Measurements from ENCODE around the gene KLF3. TPM values are rescaled to one million over a fixed set of nuclear protein-coding genes. Genes with fewer than 3 reads are reported as not detected.
"Not testable (repeated sequence)": the region's sequence is repeated elsewhere in the genome, so short reads cannot be mapped to it uniquely, and the experiment has no call there.

KLF3 gene
- 16.8 TPM for polyA plus RNA-seq (2013, experiment 1 of 2)
- 23.5 TPM for polyA plus RNA-seq (2013, experiment 2 of 2)

DNA sequence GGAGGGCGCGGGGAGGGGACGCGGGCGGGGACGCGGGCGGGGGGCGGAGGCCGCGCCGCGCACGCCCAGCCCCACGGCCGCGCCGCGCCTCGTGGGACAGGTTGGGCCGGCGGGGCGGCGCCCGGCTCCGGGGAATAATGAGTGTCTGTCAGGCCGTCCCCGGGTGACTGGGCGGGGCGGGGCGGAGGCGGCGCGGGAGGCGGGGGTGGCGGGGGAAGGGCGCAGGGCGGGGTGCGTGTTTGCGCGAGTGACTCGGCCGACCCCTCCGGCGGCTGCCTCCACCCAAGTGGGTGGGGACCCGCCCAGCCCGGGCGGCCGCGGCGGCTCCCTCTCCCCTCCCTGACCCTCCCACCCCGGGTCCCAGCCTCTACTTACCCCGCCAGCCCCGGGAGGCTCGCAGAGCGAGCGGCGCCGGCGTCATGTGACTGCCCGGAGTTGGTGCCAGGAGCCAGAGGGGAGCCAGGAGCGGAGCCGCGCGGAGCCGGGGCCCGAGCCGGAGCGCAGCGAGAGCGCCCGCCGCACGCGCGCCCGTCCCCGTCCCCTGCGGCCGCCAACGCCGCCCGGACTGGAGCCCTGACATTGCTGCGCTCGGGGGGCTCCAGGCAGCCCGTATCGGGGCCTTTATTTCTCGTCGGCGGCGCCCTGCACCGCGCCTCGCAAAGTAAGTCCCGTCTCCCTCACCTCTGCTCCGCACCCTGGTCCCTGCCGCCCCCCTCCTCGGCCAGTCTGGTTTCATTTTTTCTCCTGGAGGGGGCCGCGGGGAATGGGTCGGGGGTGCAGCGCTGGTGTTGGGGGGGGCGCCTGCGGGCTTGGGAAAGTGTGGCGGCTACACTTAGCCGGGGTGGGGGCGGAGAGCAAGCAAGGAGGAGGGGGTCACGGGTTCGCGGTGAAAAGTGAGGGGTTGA is at the start of gene KLF3:
TSS of gene KLF3 (plus strand) at position 399 of the 905 bp plus-strand sequence. CDS start 16,427 bp downstream, outside the sequence.
- peak within 1 kb of the TSS; percentile 84 for H3K9ac ChIP-seq (ENCODE audit: low read depth, low read length)
- no peaks in the 10 kb centered on the region for H3K36me3 ChIP-seq (ENCODE audit: insufficient read depth, low read length)
- under 1% methylated on average over 110 of the region's 110 CpGs for WGBS
- peak within 1 kb of the TSS; percentile 85 for H3K4me3 ChIP-seq (ENCODE audit: low read length)
- peaks cover 41% of the 10 kb centered on the region for H3K4me1 ChIP-seq (ENCODE audit: insufficient read depth, low read length)
- H3K27me3 ChIP-seq (ENCODE audit: insufficient read depth, low read length), result peaks cover 23% of the 10 kb centered on the region
- H3K9me3 ChIP-seq (ENCODE audit: insufficient read depth, low read depth, low read length), result no peaks in the 10 kb centered on the region
- peak within 1 kb of the TSS; percentile 92 for H3K27ac ChIP-seq (ENCODE audit: low read depth, low read length)

DNA sequence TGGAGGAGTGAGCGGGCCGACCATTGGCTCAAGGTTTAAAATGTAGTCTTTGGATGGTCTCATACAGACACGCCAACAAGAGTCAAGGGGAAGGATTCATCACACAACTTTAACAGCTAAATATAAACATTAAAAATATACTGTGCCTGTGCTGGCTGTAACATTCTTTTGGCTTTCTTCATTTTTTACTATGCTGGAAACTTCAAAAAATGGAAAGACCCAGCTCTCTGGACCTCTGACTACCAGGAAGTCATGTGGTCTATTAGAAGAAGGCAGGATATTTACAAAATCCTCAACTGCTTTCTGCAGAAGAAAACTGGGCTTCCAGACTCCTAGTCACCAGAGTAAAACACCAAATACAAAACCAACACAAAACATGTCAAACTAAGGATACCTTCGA is 49.8 kb upstream of the KLF3 start:
- H3K9ac ChIP-seq (ENCODE audit: low read depth, low read length), result no peak overlapping the region
- WGBS, result 95% methylated on average over 4 of the region's 4 CpGs

DNA sequence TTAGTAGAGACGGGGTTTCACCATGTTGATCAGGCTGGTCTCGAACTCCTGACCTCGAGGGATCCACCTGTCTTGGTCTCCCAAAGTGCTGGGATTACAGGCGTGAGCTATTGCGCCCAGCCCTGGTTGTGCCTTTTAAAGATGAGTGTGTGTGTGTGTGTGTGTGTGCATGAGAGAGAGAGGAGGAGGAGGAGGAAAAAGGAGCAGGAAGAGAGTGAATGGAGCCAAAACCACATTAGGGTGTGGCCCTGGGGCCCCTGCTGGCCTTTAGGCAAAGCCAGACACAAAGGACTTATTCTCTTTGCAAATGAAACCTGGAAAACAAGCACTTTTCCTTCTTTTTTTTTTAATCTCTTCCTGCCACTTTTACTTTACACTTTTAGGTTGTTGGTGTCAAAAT is 48.2 kb upstream of the KLF3 start:
- Histone ChIP-seq H3K9me3 (ENCODE audit: insufficient read depth, low read depth, low read length) (no peaks in the 10 kb centered on the region), H3K4me3 (ENCODE audit: low read length) (no peak overlapping the region), H3K9ac (ENCODE audit: low read depth, low read length) (no peak overlapping the region), H3K27me3 (ENCODE audit: insufficient read depth, low read length) (no peaks in the 10 kb centered on the region), H3K27ac (ENCODE audit: low read depth, low read length) (no peak overlapping the region), H3K36me3 (ENCODE audit: insufficient read depth, low read length) (no peaks in the 10 kb centered on the region), H3K4me1 (ENCODE audit: insufficient read depth, low read length) (peaks cover 3% of the 10 kb centered on the region)
- 95% methylated on average over 5 of the region's 5 CpGs for WGBS

More for the DNA sequence above, 49.8 kb upstream of the KLF3 start:
- H3K36me3 ChIP-seq (ENCODE audit: insufficient read depth, low read length), result no peaks in the 10 kb centered on the region
- no peak overlapping the region for H3K27ac ChIP-seq (ENCODE audit: low read depth, low read length)
- no peaks in the 10 kb centered on the region for H3K9me3 ChIP-seq (ENCODE audit: insufficient read depth, low read depth, low read length)
- peaks cover 4% of the 10 kb centered on the region for H3K4me1 ChIP-seq (ENCODE audit: insufficient read depth, low read length)
- H3K4me3 ChIP-seq (ENCODE audit: low read length), result no peak overlapping the region
- H3K27me3 ChIP-seq (ENCODE audit: insufficient read depth, low read length), result no peaks in the 10 kb centered on the region

DNA sequence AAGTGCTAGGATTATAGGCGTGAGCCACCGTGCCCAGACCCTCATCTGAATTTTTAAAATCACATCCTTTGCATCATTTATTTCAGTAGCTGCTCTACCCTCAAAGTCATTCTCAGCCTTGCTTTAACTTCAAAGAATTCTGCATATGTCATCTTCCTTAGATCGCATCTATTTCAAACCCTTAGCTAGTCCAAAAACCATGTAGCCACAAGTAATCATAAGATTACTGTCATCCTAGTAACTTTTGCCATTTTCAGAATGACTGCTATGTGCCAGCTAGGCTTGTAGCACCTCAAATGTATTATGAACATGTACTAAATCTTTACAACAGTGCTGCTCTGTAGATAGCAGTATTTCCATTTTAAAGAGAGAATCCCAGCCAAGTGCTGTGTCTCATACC is 45.5 kb upstream of the KLF3 start:
- H3K4me1 ChIP-seq (ENCODE audit: insufficient read depth, low read length), result no peaks in the 10 kb centered on the region
- no peak overlapping the region for H3K27ac ChIP-seq (ENCODE audit: low read depth, low read length)
- 93% methylated on average over 3 of the region's 3 CpGs for WGBS

DNA sequence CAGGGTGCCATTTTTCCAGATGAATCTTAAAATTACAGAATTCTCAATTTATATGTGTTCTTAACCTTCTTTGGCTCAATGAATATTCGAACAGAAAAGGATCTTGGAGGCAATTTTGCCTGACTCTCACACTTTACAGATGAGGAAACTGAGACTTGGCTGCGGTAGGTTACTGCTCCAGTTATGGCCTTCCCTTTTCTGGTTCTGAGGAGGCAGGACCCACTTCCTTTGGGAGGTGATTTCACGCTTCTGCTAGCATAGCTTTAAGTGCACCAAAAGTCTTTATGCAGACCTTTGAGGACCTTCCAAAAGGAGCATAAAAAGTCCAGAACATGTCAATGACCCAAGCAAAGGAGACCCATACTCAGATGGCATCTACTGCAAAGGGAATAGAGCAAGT is 44.7 kb upstream of the KLF3 start:
- Histone ChIP-seq H3K27me3 (ENCODE audit: insufficient read depth, low read length) (no peaks in the 10 kb centered on the region), H3K9ac (ENCODE audit: low read depth, low read length) (no peak overlapping the region), H3K36me3 (ENCODE audit: insufficient read depth, low read length) (no peaks in the 10 kb centered on the region), H3K4me1 (ENCODE audit: insufficient read depth, low read length) (no peaks in the 10 kb centered on the region), H3K9me3 (ENCODE audit: insufficient read depth, low read depth, low read length) (no peaks in the 10 kb centered on the region), H3K4me3 (ENCODE audit: low read length) (no peak overlapping the region), H3K27ac (ENCODE audit: low read depth, low read length) (no peak overlapping the region)
- 96% methylated on average over 3 of the region's 3 CpGs for WGBS

More for the DNA sequence above, 45.5 kb upstream of the KLF3 start:
- no peak overlapping the region for H3K9ac ChIP-seq (ENCODE audit: low read depth, low read length)
- no peaks in the 10 kb centered on the region for H3K36me3 ChIP-seq (ENCODE audit: insufficient read depth, low read length)
- H3K4me3 ChIP-seq (ENCODE audit: low read length), result no peak overlapping the region
- H3K27me3 ChIP-seq (ENCODE audit: insufficient read depth, low read length), result no peaks in the 10 kb centered on the region
- H3K9me3 ChIP-seq (ENCODE audit: insufficient read depth, low read depth, low read length), result no peaks in the 10 kb centered on the region

DNA sequence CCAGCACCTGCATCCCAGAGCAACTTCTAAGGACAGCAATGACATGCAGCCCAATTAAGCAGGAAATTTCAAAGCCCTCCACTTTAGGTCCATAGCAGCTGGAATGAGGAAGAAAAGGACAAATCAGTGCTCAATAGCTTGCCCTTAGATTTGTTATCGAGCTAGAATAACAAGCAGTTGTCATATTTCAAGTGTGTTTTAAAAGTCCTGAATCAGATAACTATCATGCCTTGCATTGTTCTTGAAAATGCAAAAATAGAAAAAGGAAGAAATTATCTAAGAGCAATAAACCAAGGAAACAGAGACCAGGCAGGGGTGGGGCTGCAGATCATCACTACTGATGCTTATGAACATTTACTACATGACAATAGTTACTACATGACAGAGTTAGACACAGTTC is 43.9 kb upstream of the KLF3 start:
- Histone ChIP-seq H3K36me3 (ENCODE audit: insufficient read depth, low read length) (no peaks in the 10 kb centered on the region), H3K4me3 (ENCODE audit: low read length) (no peak overlapping the region), H3K4me1 (ENCODE audit: insufficient read depth, low read length) (no peaks in the 10 kb centered on the region), H3K27me3 (ENCODE audit: insufficient read depth, low read length) (no peaks in the 10 kb centered on the region), H3K9me3 (ENCODE audit: insufficient read depth, low read depth, low read length) (no peaks in the 10 kb centered on the region), H3K27ac (ENCODE audit: low read depth, low read length) (no peak overlapping the region), H3K9ac (ENCODE audit: low read depth, low read length) (no peak overlapping the region)
- 96% methylated on average over 1 of the region's 1 CpG for WGBS

DNA sequence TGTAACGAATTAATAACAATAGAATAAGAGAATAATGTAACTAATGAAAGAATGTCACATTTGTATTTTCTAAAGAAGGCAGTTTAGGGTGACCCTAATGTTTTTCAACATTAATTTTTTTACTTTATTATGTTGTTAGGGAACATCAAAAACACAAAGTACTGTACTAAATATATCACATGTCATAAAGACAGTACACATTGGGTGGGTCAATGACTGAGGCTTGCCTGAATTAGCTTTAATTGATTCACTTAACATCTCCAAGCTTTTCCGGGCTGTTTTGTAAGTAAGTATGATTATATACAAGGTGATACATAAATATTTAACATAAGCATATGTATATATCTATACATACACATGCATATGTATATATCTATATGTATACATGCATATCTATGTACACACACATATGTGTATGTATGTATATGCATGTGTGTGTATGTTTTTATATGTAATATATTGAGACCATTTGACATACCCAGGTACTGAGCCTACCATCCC is 43.4 kb upstream of the KLF3 start:
- WGBS, result no CpG with 5 or more reads among the region's 2 CpGs
- Histone ChIP-seq H3K4me1 (ENCODE audit: insufficient read depth, low read length) (no peaks in the 10 kb centered on the region), H3K27me3 (ENCODE audit: insufficient read depth, low read length) (no peaks in the 10 kb centered on the region), H3K4me3 (ENCODE audit: low read length) (no peak overlapping the region), H3K27ac (ENCODE audit: low read depth, low read length) (no peak overlapping the region), H3K9ac (ENCODE audit: low read depth, low read length) (no peak overlapping the region), H3K9me3 (ENCODE audit: insufficient read depth, low read depth, low read length) (no peaks in the 10 kb centered on the region), H3K36me3 (ENCODE audit: insufficient read depth, low read length) (no peaks in the 10 kb centered on the region)

DNA sequence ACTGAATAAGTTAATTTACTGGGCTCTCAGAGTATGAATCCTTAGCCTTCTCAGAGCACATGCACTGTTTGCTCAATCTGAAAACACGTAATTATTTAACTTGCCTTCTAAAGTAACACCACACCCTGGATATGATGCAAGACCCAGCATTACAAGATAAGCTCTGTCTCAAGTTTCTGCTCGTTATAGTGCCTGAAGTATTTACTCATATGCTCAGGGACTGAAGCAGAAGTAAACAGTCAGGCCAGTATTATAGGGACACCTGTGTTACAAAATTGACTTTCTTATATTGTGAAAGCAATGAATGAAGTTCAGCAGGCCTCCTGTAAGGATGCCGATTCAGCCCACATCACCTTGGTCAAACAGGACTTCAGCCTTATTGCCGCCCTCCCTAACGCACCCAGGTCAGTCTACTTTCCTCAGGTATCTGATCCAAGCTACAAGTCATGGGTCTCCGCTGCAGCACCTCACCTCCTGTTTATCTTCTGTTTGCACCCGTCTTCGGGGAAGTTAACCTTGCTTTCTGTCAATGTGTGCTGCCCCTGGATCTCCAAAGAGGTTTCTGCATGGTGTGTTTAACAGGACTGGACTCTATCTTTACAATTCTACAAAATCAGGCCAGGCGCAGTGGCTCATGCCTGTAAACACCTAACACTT is 42.8 kb upstream of the KLF3 start:
- H3K9me3 ChIP-seq (ENCODE audit: insufficient read depth, low read depth, low read length), result no peaks in the 10 kb centered on the region
- H3K4me3 ChIP-seq (ENCODE audit: low read length), result no peak overlapping the region
- no peaks in the 10 kb centered on the region for H3K4me1 ChIP-seq (ENCODE audit: insufficient read depth, low read length)
- no peaks in the 10 kb centered on the region for H3K27me3 ChIP-seq (ENCODE audit: insufficient read depth, low read length)
- no peak overlapping the region for H3K9ac ChIP-seq (ENCODE audit: low read depth, low read length)
- H3K27ac ChIP-seq (ENCODE audit: low read depth, low read length), result no peak overlapping the region
- H3K36me3 ChIP-seq (ENCODE audit: insufficient read depth, low read length), result no peaks in the 10 kb centered on the region
- 91% methylated on average over 9 of the region's 9 CpGs for WGBS

DNA sequence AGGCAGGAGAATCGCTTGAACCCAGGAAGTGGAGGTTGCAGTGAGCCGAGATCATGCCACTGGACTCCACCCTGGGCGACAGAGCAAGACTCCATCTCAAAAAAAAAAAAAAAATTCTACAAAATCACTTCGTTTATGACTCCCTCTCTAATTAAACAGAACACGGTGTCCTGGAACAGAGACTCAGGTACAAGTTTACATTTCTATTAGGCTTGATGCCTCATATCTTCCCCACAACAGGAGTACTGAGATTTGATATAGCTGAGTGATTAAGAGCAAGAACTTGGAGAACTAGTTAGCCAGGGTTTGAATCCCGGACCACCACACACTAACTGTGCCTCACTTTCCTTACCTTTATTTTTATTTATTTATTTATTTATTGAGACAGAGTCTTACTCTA is 42.2 kb upstream of the KLF3 start:
- Histone ChIP-seq H3K27me3 (ENCODE audit: insufficient read depth, low read length) (no peaks in the 10 kb centered on the region), H3K36me3 (ENCODE audit: insufficient read depth, low read length) (no peaks in the 10 kb centered on the region), H3K4me1 (ENCODE audit: insufficient read depth, low read length) (no peaks in the 10 kb centered on the region), H3K9me3 (ENCODE audit: insufficient read depth, low read depth, low read length) (no peaks in the 10 kb centered on the region), H3K27ac (ENCODE audit: low read depth, low read length) (no peak overlapping the region), H3K9ac (ENCODE audit: low read depth, low read length) (no peak overlapping the region), H3K4me3 (ENCODE audit: low read length) (no peak overlapping the region)
- WGBS, result 99% methylated on average over 5 of the region's 6 CpGs

DNA sequence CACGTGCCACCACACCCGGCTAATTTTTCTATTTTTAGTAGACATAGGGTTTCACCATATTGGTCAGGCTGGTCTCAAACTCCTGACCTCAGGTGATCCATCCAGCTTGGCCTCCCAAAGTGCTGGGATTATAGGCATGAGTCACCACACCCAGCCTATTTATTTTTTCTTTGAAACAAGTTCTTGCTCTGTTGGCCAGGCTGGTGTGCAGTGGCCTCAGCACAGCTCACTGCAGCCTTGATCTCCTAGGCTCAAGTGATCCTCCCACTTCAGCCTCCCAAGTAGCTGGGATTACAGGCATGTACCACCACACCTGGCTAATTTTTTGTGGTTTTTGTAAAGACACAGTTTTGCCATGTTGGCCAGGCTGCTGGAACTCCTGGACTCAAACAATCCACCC is 41.7 kb upstream of the KLF3 start:
- not testable (repeated sequence) for H3K9ac ChIP-seq (ENCODE audit: low read depth, low read length); H3K36me3 ChIP-seq (ENCODE audit: insufficient read depth, low read length); H3K27me3 ChIP-seq (ENCODE audit: insufficient read depth, low read length); H3K9me3 ChIP-seq (ENCODE audit: insufficient read depth, low read depth, low read length); H3K4me3 ChIP-seq (ENCODE audit: low read length); H3K27ac ChIP-seq (ENCODE audit: low read depth, low read length); H3K4me1 ChIP-seq (ENCODE audit: insufficient read depth, low read length)
- 93% methylated on average over 2 of the region's 2 CpGs for WGBS

DNA sequence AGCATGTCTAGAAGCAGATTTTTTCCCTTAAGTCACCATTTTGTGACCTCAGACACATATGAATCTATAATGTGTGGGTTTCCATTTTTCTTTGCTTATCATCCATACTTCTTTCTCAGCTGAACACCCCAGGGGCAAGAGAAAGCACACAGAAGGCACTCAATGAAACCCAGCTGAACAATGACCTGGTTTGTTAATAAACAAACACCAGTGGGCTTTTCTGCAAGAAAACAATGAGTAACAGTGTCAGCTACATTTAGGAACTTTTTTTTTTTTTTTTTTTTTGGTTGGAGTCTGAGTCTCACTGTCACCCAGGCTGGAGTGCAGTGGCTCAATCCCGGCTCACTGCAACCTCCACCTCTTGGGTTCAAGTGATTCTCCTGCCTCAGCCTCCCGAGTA is 40.7 kb upstream of the KLF3 start:
- WGBS, result 83% methylated on average over 2 of the region's 2 CpGs
- H3K27ac ChIP-seq (ENCODE audit: low read depth, low read length), result no peak overlapping the region
- H3K36me3 ChIP-seq (ENCODE audit: insufficient read depth, low read length), result no peaks in the 10 kb centered on the region
- no peaks in the 10 kb centered on the region for H3K4me1 ChIP-seq (ENCODE audit: insufficient read depth, low read length)
- H3K27me3 ChIP-seq (ENCODE audit: insufficient read depth, low read length), result no peaks in the 10 kb centered on the region
- H3K4me3 ChIP-seq (ENCODE audit: low read length), result no peak overlapping the region
- no peak overlapping the region for H3K9ac ChIP-seq (ENCODE audit: low read depth, low read length)
- H3K9me3 ChIP-seq (ENCODE audit: insufficient read depth, low read depth, low read length), result no peaks in the 10 kb centered on the region
